Neural progenitor cell (in vitro differentiated cells): ENCODE measurements around the gene HBS1L. TPM values are rescaled to one million over a fixed set of nuclear protein-coding genes. Genes with fewer than 3 reads are reported as not detected.

Source experiments
- DNase-seq: peaks from one replicate; pipeline ENCODE4 v3.0.0-alpha.2; 2016; ENCODE audit warnings: low spot score
- H2AFZ ChIP-seq: fragments of 200-600 bp; sonication (generic); replicated peaks from 2 replicates; pipeline ENCODE4 v1.6.1; 2016; ENCODE audit warnings: antibody characterized with exemption
- H3F3A ChIP-seq: fragments of 200-600 bp; sonication (generic); 2 replicates; pipeline ENCODE4 v1.6.1; 2016; ENCODE audit warnings: antibody characterized with exemption, low read depth
- H3K27ac ChIP-seq: fragments of 200-600 bp; sonication (generic); 2 replicates; pipeline ENCODE4 v1.5.1; 2016; ENCODE audit warnings: mild to moderate bottlenecking
- H3K27me3 ChIP-seq: fragments of 200-600 bp; sonication (generic); 2 replicates; pipeline ENCODE4 v1.6.1; 2016; ENCODE audit warnings: mild to moderate bottlenecking, moderate library complexity
- H3K36me3 ChIP-seq: fragments of 200-600 bp; sonication (generic); 2 replicates; pipeline ENCODE4 v1.5.1; 2016
- H3K4me1 ChIP-seq: fragments of 200-600 bp; sonication (generic); 2 replicates; pipeline ENCODE4 v1.6.1; 2016; ENCODE audit warnings: mixed run types
- H3K4me2 ChIP-seq: fragments of 200-600 bp; sonication (generic); 2 replicates; pipeline ENCODE4 v1.6.1; 2016
- H3K4me3 ChIP-seq: fragments of 200-600 bp; sonication (generic); 2 replicates; pipeline ENCODE4 v1.5.1; 2016
- H3K79me2 ChIP-seq: fragments of 200-600 bp; sonication (generic); 2 replicates; pipeline ENCODE4 v1.6.1; 2016; ENCODE audit warnings: low read depth
- H3K9ac ChIP-seq: fragments of 200-600 bp; sonication (generic); 2 replicates; pipeline ENCODE4 v1.6.1; 2016
- H3K9me3 ChIP-seq: fragments of 200-600 bp; sonication (generic); 2 replicates; pipeline ENCODE4 v1.5.1; 2016; ENCODE audit warnings: low read depth
- H4K20me1 ChIP-seq: fragments of 200-600 bp; sonication (generic); 2 replicates; pipeline ENCODE4 v1.6.1; 2016; ENCODE audit warnings: low read depth
- H3K27ac Mint-ChIP-seq: 3 replicates; pipeline ENCODE4 v1.8.0; 2021; ENCODE audit warnings: mixed read lengths
- H3K27me3 Mint-ChIP-seq: 2 replicates; pipeline ENCODE4 v1.8.0; 2022; ENCODE audit warnings: low read depth, mild to moderate bottlenecking, inconsistent platforms, moderate library complexity, mixed read lengths; ENCODE audit not compliant: insufficient read depth
- H3K36me3 Mint-ChIP-seq: 3 replicates; pipeline ENCODE4 v1.8.0; 2021; ENCODE audit warnings: mixed read lengths
- H3K4me1 Mint-ChIP-seq: 3 replicates; pipeline ENCODE4 v1.8.0; 2021; ENCODE audit warnings: mixed read lengths
- H3K4me3 Mint-ChIP-seq: 3 replicates; pipeline ENCODE4 v1.8.0; 2021; ENCODE audit warnings: mild to moderate bottlenecking, moderate library complexity, mixed read lengths
- H3K9me3 Mint-ChIP-seq: 3 replicates; pipeline ENCODE4 v1.8.0; 2020; ENCODE audit warnings: mixed read lengths
- CTCF ChIP-seq: fragments of 200-600 bp; sonication (generic); IDR thresholded peaks from 2 replicates; pipeline ENCODE4 v1.5.1; 2017; ENCODE audit warnings: antibody characterized with exemption, mild to moderate bottlenecking
- EZH2 ChIP-seq: fragments of 200-600 bp; sonication (generic); IDR thresholded peaks from 2 replicates; pipeline ENCODE4 v1.6.1; 2017; ENCODE audit warnings: antibody characterized with exemption, mild to moderate bottlenecking, moderate library complexity
- EZH2phosphoT487 ChIP-seq: fragments of 200-600 bp; sonication (generic); IDR thresholded peaks from 2 replicates; pipeline ENCODE4 v1.6.1; 2017; ENCODE audit warnings: antibody characterized with exemption
- total RNA-seq: library from RNA; depleted of rRNA; stranded (reverse); fragments of >200 nt; gene quantifications from 2 replicates; pipeline ENCODE4 v1.2.3, GENCODE V29; 2015; ENCODE audit warnings: low replicate concordance

HBS1L gene
- total RNA-seq, 1 donor from 2014 or later, result 215 TPM

DNA sequence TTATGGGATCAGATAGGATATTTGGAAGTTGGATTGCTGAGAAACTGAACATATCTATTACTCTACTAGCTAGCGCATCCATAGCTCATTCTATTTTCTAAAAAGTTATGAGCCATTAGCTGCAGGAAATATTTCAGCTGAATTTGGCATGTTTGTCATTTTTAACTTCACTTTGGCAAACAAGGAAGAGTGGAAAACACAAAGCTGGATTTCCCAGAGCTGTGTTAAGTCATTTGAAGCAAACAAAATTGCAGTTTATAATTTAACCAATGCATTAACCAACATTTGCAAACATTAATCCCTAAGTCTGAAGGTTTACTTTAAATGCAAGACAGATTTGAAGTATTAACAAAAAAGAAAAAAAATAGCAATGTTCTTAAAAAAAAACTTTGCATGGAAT lies 105.9 kb downstream of the HBS1L start:
- Mint-ChIP-seq H3K4me3 (no peak overlapping the region), H3K4me1 (no peaks in the 10 kb centered on the region)

DNA sequence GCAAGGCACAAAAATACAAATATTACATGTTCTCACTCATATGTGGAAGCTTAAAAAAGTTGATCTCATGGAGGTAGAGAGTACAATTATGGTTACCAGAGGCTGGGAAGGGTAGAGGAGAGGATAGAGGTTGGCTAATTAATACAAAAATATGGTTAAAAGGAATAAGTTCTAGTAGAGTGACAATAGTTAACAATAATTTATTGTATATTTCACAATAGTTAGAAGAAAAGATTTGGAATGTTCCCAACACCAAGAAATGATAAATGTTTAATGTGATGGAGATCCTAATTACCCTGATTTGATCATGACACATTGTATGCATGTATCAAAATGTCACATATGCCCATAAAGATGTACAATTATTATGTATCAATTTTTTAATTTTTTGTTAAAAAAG lies 106.5 kb downstream of the HBS1L start:
- Histone ChIP-seq H2AFZ (no peak overlapping the region), H4K20me1 (no peaks in the 10 kb centered on the region), H3K4me2 (no peak overlapping the region), H3F3A (no peaks in the 10 kb centered on the region), H3K4me1 (no peaks in the 10 kb centered on the region), H3K27ac (no peak overlapping the region), H3K9ac (no peak overlapping the region), H3K79me2 (no peaks in the 10 kb centered on the region), H3K4me3 (no peak overlapping the region), H3K27me3 (no peaks in the 10 kb centered on the region), H3K9me3 (peaks cover 2% of the 10 kb centered on the region), H3K36me3 (no peaks in the 10 kb centered on the region)
- Mint-ChIP-seq H3K4me3 (no peak overlapping the region), H3K27ac (no peak overlapping the region), H3K36me3 (no peaks in the 10 kb centered on the region), H3K9me3 (no peaks in the 10 kb centered on the region), H3K4me1 (no peaks in the 10 kb centered on the region), H3K27me3 (no peaks in the 10 kb centered on the region)
- no peak for TF ChIP-seq EZH2phosphoT487
- TF ChIP-seq EZH2, result no peak
- no peak for TF ChIP-seq CTCF
- DNase-seq, result no peak

More for the DNA sequence above, 105.9 kb downstream of the HBS1L start:
- Mint-ChIP-seq H3K36me3 (no peaks in the 10 kb centered on the region), H3K9me3 (no peaks in the 10 kb centered on the region), H3K27me3 (no peaks in the 10 kb centered on the region), H3K27ac (no peak overlapping the region)
- no peak overlapping the region for H2AFZ ChIP-seq
- no peak overlapping the region for H3K4me2 ChIP-seq
- no peak for DNase-seq
- H3K9me3 ChIP-seq, result peaks cover 2% of the 10 kb centered on the region
- TF ChIP-seq EZH2 (no peak), EZH2phosphoT487 (no peak), CTCF (no peak)
- H3K4me3 ChIP-seq, result no peak overlapping the region
- H3K27ac ChIP-seq, result no peak overlapping the region
- no peaks in the 10 kb centered on the region for H3K4me1 ChIP-seq
- no peaks in the 10 kb centered on the region for H3K27me3 ChIP-seq
- H3K36me3 ChIP-seq, result no peaks in the 10 kb centered on the region
- no peak overlapping the region for H3K9ac ChIP-seq
- no peaks in the 10 kb centered on the region for H4K20me1 ChIP-seq
- H3K79me2 ChIP-seq, result no peaks in the 10 kb centered on the region
- H3F3A ChIP-seq, result no peaks in the 10 kb centered on the region

GRCh38 chr6:134945045-134945444 lies 109.6 kb downstream of the HBS1L start:
- Mint-ChIP-seq H3K9me3 (no peaks in the 10 kb centered on the region), H3K4me1 (no peaks in the 10 kb centered on the region), H3K4me3 (no peak overlapping the region), H3K36me3 (no peaks in the 10 kb centered on the region), H3K27ac (no peak overlapping the region), H3K27me3 (no peaks in the 10 kb centered on the region)
- TF ChIP-seq CTCF, result no peak
- no peak for TF ChIP-seq EZH2
- no peak for TF ChIP-seq EZH2phosphoT487
- H2AFZ ChIP-seq, result no peak overlapping the region
- no peaks in the 10 kb centered on the region for H3K36me3 ChIP-seq
- H3K9me3 ChIP-seq, result peaks cover 2% of the 10 kb centered on the region
- H3K79me2 ChIP-seq, result no peaks in the 10 kb centered on the region
- H3K27me3 ChIP-seq, result no peaks in the 10 kb centered on the region
- H3K4me2 ChIP-seq, result no peak overlapping the region
- H3K27ac ChIP-seq, result no peak overlapping the region
- H3K9ac ChIP-seq, result no peak overlapping the region
- no peak for DNase-seq
- no peaks in the 10 kb centered on the region for H4K20me1 ChIP-seq
- H3K4me3 ChIP-seq, result no peak overlapping the region
- no peaks in the 10 kb centered on the region for H3F3A ChIP-seq
- H3K4me1 ChIP-seq, result no peaks in the 10 kb centered on the region
